Measurements from ENCODE around the gene AVPR2.

The AVPR2 gene

GRCh38 chrX:153913701-153914100, 9.2 kb downstream of the AVPR2 start:
- no peak for DNase-seq (ENCODE audit: low read depth, low spot score)

- no peak for DNase-seq (ENCODE audit: low read depth, low spot score)
Measured at GRCh38 chrX:153917869-153918268, 13.4 kb downstream of the AVPR2 start.

DNA sequence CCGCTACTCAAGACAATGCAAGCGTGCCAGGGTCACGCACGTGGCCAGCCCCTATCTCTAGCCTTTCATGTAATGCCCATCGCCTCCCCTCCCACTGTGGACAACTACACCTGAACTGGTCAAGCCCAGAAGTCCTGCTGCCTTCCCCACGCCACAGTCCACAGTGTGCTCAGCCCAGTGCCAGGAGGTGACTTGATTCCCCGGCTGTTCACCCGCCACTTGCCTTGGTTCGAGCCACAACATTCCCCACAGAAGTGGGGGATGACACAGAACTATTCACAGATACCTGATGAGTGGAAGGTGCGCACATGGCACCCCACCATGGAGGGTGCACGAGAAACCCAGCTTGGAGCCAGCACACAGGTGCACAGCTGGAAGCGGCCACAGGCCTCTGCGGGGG, 14.8 kb downstream of the AVPR2 start:
- DNase-seq (ENCODE audit: low read depth, low spot score), result no peak

DNA sequence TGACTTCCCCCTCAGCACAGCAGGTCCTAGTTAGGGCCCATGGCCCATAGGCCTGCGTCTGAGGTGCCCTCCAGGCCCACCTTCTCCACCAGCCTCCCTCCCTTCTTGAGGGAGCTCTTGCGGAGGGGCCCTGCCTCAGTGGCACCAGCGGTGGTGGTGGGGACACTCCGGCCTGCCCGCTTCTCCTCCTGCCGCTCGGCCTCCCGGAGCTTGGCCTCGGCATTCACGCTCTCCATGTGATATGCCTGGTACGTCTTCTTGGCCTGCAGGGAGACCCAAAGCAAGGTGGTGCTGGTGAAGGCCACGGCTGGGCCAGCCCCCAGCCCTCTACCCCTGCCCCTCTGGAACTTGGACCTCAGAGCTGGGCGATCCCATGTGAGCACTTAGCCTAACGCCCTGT, 16.1 kb downstream of the AVPR2 start:
- no peak for DNase-seq (ENCODE audit: low read depth, low spot score)

- DNase-seq (ENCODE audit: low read depth, low spot score), result no peak
Measured at GRCh38 chrX:153921070-153921469, 16.6 kb downstream of the AVPR2 start.

DNA sequence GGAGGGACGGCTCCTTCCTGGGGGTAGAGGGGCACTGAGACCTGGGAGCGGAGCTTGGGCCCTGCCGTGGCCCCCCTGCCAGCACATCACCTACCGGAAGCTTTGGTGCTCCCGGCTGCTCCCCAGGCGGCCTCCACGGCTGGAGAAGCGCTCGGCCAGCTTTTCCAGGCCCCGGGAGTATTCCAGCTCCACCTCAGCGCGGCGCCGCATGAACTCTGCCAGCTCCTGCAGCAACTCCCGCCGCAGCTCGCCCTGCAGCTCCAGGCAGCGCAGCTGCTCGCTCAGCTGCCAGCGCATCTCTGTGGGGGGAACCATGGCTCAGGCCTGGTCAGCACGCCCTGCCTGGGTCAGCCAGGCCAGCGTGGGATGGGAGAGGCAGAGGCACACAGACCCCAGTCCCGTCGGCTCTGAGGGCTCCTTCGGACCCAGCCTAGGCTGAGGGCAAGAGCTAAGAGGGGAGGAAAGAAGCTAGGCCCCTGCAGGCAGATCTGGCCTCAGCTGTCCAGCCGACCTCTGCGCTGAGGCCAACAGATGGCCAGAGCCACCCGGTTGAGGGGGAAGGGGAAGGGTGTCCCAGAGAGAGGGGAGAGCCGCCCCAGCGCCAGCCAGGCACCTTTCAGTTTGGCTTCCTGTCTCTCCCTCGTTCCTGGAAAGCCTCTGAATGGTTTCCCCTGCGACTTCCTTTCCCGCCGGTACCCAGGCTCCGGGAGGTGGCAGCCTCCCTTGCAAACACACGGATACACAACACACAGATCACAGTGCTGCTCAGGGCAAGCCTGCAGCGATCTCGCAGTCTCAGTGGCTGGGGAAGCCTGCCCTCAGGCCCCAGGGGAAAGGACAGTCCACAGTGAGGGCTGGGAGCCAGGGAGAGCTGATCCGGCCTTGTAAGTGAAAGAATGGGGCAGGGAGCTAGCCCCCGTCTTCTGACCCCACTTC, 17.3 kb downstream of the AVPR2 start:
- DNase-seq (ENCODE audit: low read depth, low spot score), result no peak

- no peak for DNase-seq (ENCODE audit: low read depth, low spot score)
Measured at GRCh38 chrX:153922932-153923857, 18.7 kb downstream of the AVPR2 start.

GRCh38 chrX:153924149-153924861, 19.8 kb downstream of the AVPR2 start:
- no peak for DNase-seq (ENCODE audit: low read depth, low spot score)

DNA sequence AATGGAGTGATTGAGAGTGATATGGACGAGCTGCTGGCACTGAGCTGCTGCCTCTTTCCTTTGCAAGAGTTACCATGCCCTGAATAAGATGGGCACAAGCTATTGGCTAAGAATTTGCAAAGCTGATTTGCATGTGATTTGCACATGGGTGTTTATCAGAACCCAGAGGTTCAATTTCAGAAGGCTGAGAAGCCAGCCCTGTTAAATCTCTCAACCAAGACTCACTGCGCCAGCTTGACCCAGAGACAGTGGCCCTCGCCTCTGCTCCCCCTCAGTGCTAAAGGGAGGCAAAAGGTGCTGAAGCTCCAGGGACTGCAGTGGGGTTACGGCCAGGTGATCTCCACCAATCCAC, 20.9 kb downstream of the AVPR2 start:
- no peak for DNase-seq (ENCODE audit: low read depth, low spot score)

- no peak for DNase-seq (ENCODE audit: low read depth, low spot score)
Measured at GRCh38 chrX:153925739-153926551, 21.5 kb downstream of the AVPR2 start, which contains the start of gene ARHGAP4. ARHGAP4 (minus strand) TSS chrX:153926264; CDS start chrX:153926202, 62 bp downstream.

- no peak for DNase-seq (ENCODE audit: low read depth, low spot score)
Measured at GRCh38 chrX:153926552-153926857, 22.0 kb downstream of the AVPR2 start.

- no peak for DNase-seq (ENCODE audit: low read depth, low spot score)
Measured at GRCh38 chrX:153926858-153927671, 22.6 kb downstream of the AVPR2 start.

- DNase-seq (ENCODE audit: low read depth, low spot score), result no peak
Measured at GRCh38 chrX:153927672-153927921, 23.1 kb downstream of the AVPR2 start.

- DNase-seq (ENCODE audit: low read depth, low spot score), result peak; percentile 92
Measured at GRCh38 chrX:153927922-153928760, 23.7 kb downstream of the AVPR2 start.

GRCh38 chrX:153928846-153929245, 24.4 kb downstream of the AVPR2 start:
- no peak for DNase-seq (ENCODE audit: low read depth, low spot score)

DNA sequence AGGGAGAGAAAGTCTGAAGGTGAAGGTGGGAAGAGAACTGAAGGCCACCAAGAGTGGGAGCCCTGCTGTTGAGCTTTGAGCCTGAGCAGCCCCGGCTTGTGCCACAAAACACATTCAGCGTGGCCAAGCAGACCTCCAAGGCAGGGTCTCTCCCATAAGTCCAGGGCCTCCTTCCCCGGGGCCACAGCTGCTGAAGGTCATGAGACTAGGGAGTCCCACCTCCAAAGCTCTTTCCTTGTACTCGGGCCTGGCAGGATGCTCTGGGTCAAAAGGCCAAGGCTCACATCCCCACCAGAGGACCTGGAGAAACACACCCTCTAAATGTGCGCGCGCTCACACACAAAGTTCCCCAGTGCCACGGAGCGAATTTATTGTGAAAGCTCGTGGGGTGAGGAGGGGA, 25.1 kb downstream of the AVPR2 start:
- DNase-seq (ENCODE audit: low read depth, low spot score), result no peak

- DNase-seq (ENCODE audit: low read depth, low spot score), result no peak
Measured at GRCh38 chrX:153930011-153930910, 25.8 kb downstream of the AVPR2 start.

DNA sequence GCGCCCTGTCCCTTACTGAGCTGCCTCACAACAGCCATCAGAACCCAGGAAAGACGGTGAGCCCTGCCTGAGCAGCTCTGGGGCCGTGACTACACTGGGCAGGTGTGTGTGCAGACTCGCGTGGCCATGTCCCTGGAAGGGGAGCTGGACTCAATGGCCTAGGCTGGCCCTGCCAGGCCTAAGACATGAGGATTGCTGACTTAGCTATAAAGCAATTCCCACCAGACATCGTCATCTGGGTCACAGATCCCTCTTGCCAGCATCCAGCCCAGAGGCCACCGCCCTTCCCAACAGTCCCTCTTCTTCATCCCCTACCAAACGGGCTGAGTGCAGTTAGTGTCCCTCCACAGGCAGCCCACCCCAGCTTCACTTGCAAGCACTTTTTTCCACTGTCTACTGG, 26.7 kb downstream of the AVPR2 start:
- DNase-seq (ENCODE audit: low read depth, low spot score), result no peak

DNA sequence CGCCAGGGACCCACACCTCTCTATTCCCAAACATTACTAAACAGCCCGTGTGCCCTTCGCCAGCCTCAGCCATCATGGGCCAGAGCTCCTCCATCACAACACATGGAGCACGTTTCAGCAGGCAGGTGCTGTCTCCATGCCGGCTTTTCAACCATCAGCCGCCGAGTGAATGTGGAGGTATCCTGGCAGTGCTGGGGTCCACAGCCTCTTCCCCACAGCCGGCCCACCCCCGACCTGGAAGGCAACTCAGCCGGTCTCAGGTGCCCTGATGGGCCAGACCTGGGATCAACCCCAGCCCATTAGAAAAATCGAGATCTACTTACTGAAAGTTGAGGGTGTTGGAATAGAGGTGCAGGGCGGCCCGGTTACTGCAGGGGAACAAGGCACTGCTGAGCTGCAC, 27.3 kb downstream of the AVPR2 start:
- no peak for DNase-seq (ENCODE audit: low read depth, low spot score)
